Keratinocyte (primary cell): ENCODE data around the gene A4GNT. TPM values are rescaled to one million over a fixed set of nuclear protein-coding genes. Genes with fewer than 3 reads are reported as not detected.

ENCODE experiments used
- DNase-seq: peaks from one replicate; pipeline ENCODE4 v3.0.0-alpha.2; 2011; ENCODE audit warnings: low read depth, missing footprints, low spot score
- FAIRE-seq: peaks from 2 replicates; lab custom pipeline; 2011; peaks lifted over from hg19 to GRCh38; lab: Jason Lieb, UNC
- H2AFZ ChIP-seq: 2 replicates; pipeline ENCODE4 v1.6.0; 2012; ENCODE audit warnings: low read length, control low read depth, inconsistent platforms; ENCODE audit not compliant: control insufficient read depth
- H3K27ac ChIP-seq: 2 replicates; pipeline ENCODE4 v1.5.1; 2011; ENCODE audit warnings: low read length; ENCODE audit not compliant: control insufficient read depth, insufficient read depth
- H3K27me3 ChIP-seq: 3 replicates; pipeline ENCODE4 v1.6.0; 2011; ENCODE audit warnings: low read length; ENCODE audit not compliant: control insufficient read depth, insufficient read depth; ENCODE audit errors: extremely low read depth
- H3K36me3 ChIP-seq, 2 experiments: 2 replicates in 1 of 2; 3 replicates in 1 of 2; pipeline ENCODE4 v1.5.1; 2011; ENCODE audit warnings: low read length in 2 of 2, mild to moderate bottlenecking in 1 of 2; ENCODE audit not compliant: control insufficient read depth in 2 of 2, insufficient read depth in 2 of 2; ENCODE audit errors: extremely low read depth in 1 of 2
- H3K4me1 ChIP-seq: 3 replicates; pipeline ENCODE4 v1.5.1; 2011; ENCODE audit warnings: low read length; ENCODE audit not compliant: control insufficient read depth, insufficient read depth; ENCODE audit errors: extremely low read depth
- H3K4me2 ChIP-seq: 3 replicates; pipeline ENCODE4 v1.6.0; 2011; ENCODE audit warnings: low read depth, low read length; ENCODE audit not compliant: control insufficient read depth, insufficient read depth; ENCODE audit errors: extremely low read depth
- H3K4me3 ChIP-seq, 3 experiments: fragments of 200-600 bp in 1 of 3; sonication (generic) in 1 of 3; 2 replicates in 2 of 3; 3 replicates in 1 of 3; pipeline ENCODE4 v1.5.1; 2011 to 2016; ENCODE audit warnings: low read length in 3 of 3, mild to moderate bottlenecking in 3 of 3, control low read depth in 2 of 3, inconsistent platforms in 1 of 3, low read depth in 1 of 3, mixed read lengths in 1 of 3, mixed run types in 1 of 3, moderate library complexity in 1 of 3; ENCODE audit not compliant: control insufficient read depth in 2 of 3, insufficient read depth in 2 of 3; ENCODE audit errors: extremely low read depth in 1 of 3
- H3K79me2 ChIP-seq: 2 replicates; pipeline ENCODE4 v1.6.0; 2012; ENCODE audit warnings: low read length; ENCODE audit not compliant: control insufficient read depth, insufficient read depth
- H3K9ac ChIP-seq: 3 replicates; pipeline ENCODE4 v1.6.0; 2011; ENCODE audit warnings: low read length; ENCODE audit not compliant: control insufficient read depth, insufficient read depth; ENCODE audit errors: extremely low read depth
- H3K9me1 ChIP-seq: 3 replicates; pipeline ENCODE4 v1.6.0; 2011; ENCODE audit warnings: low read length; ENCODE audit not compliant: control insufficient read depth, insufficient read depth; ENCODE audit errors: extremely low read depth
- H3K9me3 ChIP-seq: 2 replicates; pipeline ENCODE4 v1.5.1; 2012; ENCODE audit warnings: low read depth, low read length; ENCODE audit not compliant: control insufficient read depth
- H4K20me1 ChIP-seq: 3 replicates; pipeline ENCODE4 v1.6.0; 2011; ENCODE audit warnings: low read length; ENCODE audit not compliant: control insufficient read depth, insufficient read depth; ENCODE audit errors: extremely low read depth
- EZH2 ChIP-seq: IDR thresholded peaks from one replicate; pipeline ENCODE4 v1.6.1; 2012; ENCODE audit warnings: inconsistent platforms, mild to moderate bottlenecking, low read length, moderate library complexity
- dilution Hi-C: fragments of 300-500 bp; cut with MboI; formaldehyde crosslinking; loops from one replicate; pipeline ENCODE4 v1.7.0; 2020; ENCODE audit warnings: low sequenced_read_pairs; ENCODE audit not compliant: extremely low pct_ligation_motif_present
- polyA plus RNA-seq, 5 experiments: library from polyadenylated mRNA; depleted of rRNA in 3 of 5; stranded (reverse) in 3 of 5; stranded (forward) in 1 of 5; unstranded in 1 of 5; fragments of >200 nt; gene quantifications; 1 replicate in 1 of 5; 2 replicates in 3 of 5; 3 replicates in 1 of 5; pipeline versions ENCODE4 v1.2.1 to v1.2.3, GENCODE V29; 2011 to 2012; ENCODE audit warnings: missing spikeins in 2 of 5, low read depth in 1 of 5, low replicate concordance in 1 of 5
- TF ChIP-seq, protein P1 (sequence below), 3 experiments: IDR thresholded peaks in 1 of 3; conservative IDR thresholded peaks in 1 of 3; optimal IDR thresholded peaks in 1 of 3; 2 replicates in 2 of 3; 3 replicates in 1 of 3; pipeline versions ENCODE3 to v1.5.1; 2011; ENCODE audit warnings: low read length in 3 of 3, mild to moderate bottlenecking in 3 of 3, moderate library complexity in 2 of 3, control low read depth in 1 of 3, inconsistent platforms in 1 of 3; ENCODE audit not compliant: insufficient read depth in 2 of 3; ENCODE audit errors: extremely low read depth in 1 of 3

A4GNT gene
- polyA plus RNA-seq, 1 donor (not counting 4 experiments of a cell fraction or from before 2014, with no cell fraction given), result not detected

DNA sequence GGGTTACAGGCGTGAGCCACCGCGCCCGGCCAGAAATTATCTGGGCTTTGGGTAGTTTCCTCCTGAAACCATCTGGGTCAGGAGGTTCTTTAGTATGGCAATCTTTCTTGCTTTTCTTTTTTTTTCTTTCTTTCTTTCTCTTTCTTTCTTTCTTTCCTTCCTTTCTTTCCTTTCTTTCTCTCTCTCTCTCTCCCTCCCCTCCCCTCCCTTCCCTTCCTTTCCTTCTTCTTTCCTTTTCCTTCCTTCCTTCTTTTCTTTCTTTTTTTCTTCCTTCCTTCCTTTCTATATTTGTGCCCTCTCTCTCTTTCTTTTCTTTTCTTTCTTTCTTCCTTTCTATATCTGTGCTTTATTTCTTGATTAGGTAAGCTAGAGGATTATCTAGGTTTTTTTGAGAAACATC is 25.6 kb upstream of the A4GNT start:
- no peak for DNase-seq

DNA sequence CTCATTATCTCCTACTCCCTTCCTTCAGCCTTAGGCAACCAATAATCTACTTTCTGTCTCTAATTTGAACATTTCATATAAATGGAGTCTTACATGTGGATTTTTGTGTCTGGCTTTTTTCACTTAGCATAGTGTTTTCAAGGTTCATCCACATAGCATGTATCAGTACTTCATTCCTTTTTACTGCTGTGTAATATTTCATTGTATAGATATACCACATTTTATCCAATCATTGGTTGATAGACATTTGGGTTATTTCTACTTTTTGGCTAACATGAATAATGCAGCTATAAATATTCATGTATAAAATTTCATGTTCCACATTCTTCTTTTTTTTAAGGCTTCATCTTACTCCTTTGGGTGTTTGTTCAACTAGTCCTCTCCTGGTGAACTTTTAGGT is 22.3 kb upstream of the A4GNT start:
- dilution Hi-C loops, result no loop called here
- Histone ChIP-seq H3K4me3 (no peak overlapping the region), H2AFZ (no peak overlapping the region), H4K20me1 (no peaks in the 10 kb centered on the region), H3K27ac (no peak overlapping the region), H3K36me3 (no peaks in the 10 kb centered on the region), H3K9me3 (no peaks in the 10 kb centered on the region), H3K79me2 (no peaks in the 10 kb centered on the region), H3K27me3 (no peaks in the 10 kb centered on the region), H3K4me2 (no peak overlapping the region), H3K9me1 (no peaks in the 10 kb centered on the region), H3K9ac (no peak overlapping the region), H3K4me1 (no peaks in the 10 kb centered on the region)
- no peak for DNase-seq
- no peak for FAIRE-seq
- TF ChIP-seq EZH2, result no peak
- TF ChIP-seq, protein P1, sequence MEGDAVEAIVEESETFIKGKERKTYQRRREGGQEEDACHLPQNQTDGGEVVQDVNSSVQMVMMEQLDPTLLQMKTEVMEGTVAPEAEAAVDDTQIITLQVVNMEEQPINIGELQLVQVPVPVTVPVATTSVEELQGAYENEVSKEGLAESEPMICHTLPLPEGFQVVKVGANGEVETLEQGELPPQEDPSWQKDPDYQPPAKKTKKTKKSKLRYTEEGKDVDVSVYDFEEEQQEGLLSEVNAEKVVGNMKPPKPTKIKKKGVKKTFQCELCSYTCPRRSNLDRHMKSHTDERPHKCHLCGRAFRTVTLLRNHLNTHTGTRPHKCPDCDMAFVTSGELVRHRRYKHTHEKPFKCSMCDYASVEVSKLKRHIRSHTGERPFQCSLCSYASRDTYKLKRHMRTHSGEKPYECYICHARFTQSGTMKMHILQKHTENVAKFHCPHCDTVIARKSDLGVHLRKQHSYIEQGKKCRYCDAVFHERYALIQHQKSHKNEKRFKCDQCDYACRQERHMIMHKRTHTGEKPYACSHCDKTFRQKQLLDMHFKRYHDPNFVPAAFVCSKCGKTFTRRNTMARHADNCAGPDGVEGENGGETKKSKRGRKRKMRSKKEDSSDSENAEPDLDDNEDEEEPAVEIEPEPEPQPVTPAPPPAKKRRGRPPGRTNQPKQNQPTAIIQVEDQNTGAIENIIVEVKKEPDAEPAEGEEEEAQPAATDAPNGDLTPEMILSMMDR (optimal IDR thresholded peaks at IDR 0.05 in 1 of 3, IDR thresholded peaks at IDR 0.05 in 1 of 3, conservative IDR thresholded peaks at IDR 0.05 in 1 of 3; ENCODE audit: extremely low read depth in 1 of 3, insufficient read depth in 2 of 3, low read length in 3 of 3), result no peak

More for the DNA sequence above, 25.6 kb upstream of the A4GNT start:
- no peaks in the 10 kb centered on the region for H3K9me3 ChIP-seq
- H2AFZ ChIP-seq, result no peak overlapping the region
- TF ChIP-seq EZH2, result no peak
- TF ChIP-seq, protein P1 (optimal IDR thresholded peaks at IDR 0.05 in 1 of 3, IDR thresholded peaks at IDR 0.05 in 1 of 3, conservative IDR thresholded peaks at IDR 0.05 in 1 of 3; ENCODE audit: extremely low read depth in 1 of 3, insufficient read depth in 2 of 3, low read length in 3 of 3), result no peak
- no peaks in the 10 kb centered on the region for H4K20me1 ChIP-seq
- H3K9ac ChIP-seq, result no peak overlapping the region
- no peak for FAIRE-seq
- H3K4me1 ChIP-seq, result no peaks in the 10 kb centered on the region
- H3K27ac ChIP-seq, result no peak overlapping the region
- no peaks in the 10 kb centered on the region for H3K79me2 ChIP-seq
- H3K4me2 ChIP-seq, result no peak overlapping the region
- no peaks in the 10 kb centered on the region for H3K27me3 ChIP-seq
- no peak overlapping the region for H3K4me3 ChIP-seq
- H3K36me3 ChIP-seq, result peaks cover 4 to 9% of the 10 kb centered on the region in 2 experiments
- dilution Hi-C loops, result no loop called here
- no peaks in the 10 kb centered on the region for H3K9me1 ChIP-seq
